ENCODE measurements around the gene NSUN7.

Gene NSUN7

GRCh38 chr4:40844261-40844660, 94.5 kb downstream of the NSUN7 start:
- DNase-seq (ENCODE audit: extremely low spot score) = no peak
- TF ChIP-seq, protein P1, sequence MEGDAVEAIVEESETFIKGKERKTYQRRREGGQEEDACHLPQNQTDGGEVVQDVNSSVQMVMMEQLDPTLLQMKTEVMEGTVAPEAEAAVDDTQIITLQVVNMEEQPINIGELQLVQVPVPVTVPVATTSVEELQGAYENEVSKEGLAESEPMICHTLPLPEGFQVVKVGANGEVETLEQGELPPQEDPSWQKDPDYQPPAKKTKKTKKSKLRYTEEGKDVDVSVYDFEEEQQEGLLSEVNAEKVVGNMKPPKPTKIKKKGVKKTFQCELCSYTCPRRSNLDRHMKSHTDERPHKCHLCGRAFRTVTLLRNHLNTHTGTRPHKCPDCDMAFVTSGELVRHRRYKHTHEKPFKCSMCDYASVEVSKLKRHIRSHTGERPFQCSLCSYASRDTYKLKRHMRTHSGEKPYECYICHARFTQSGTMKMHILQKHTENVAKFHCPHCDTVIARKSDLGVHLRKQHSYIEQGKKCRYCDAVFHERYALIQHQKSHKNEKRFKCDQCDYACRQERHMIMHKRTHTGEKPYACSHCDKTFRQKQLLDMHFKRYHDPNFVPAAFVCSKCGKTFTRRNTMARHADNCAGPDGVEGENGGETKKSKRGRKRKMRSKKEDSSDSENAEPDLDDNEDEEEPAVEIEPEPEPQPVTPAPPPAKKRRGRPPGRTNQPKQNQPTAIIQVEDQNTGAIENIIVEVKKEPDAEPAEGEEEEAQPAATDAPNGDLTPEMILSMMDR (IDR thresholded peaks at IDR 0.05; ENCODE audit: control extremely low read depth, extremely low read depth, low read depth, missing control alignments) = no peak
- CTCF ChIA-PET = interaction anchor here (1.1 to 7.4 kb wide), 12 partner anchors 11 to 109 kb away, joined by 3 to 128 read pairs (median 6); partner anchors contain the start of gene NSUN7
- POLR2A ChIA-PET = no interaction called here

DNA sequence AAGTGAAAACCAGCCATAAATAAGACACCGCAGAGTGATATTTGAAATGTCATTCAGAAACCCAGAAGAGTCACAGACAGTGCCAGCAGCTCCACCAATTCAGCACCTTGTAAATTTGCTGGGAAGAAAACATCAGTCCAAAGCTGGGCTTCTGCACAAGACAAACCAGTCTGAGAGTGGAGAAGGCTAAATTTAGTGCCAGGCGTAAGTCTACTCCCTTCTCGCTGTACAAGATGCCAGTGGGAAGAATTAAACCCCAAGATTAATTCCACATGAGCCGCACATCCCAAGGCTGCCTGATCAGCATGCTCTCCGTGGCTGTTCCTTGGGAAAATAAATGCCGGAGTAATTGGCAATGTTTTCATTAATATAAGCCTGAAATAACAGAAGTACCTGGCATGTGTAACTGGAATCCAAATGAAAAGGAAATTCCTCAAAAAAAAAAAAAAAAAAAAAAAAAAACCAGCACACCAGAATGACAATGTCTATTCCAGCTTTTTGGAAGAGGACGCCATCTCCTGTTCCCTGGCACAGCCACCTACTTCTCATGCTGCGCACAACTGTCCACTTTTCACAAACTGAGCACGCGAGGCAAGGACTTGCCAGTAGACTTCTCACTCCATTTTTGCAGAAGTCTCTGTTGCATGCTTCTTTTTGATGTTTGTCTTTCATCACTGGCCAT, 95.5 kb downstream of the NSUN7 start:
- TF ChIP-seq, protein P1 (IDR thresholded peaks at IDR 0.05; ENCODE audit: control extremely low read depth, extremely low read depth, low read depth, missing control alignments) = no peak
- DNase-seq (ENCODE audit: extremely low spot score) = no peak
- ChIA-PET CTCF (interaction anchor here (1.1 to 7.4 kb wide), 8 partner anchors 10 to 276 kb away, joined by 3 to 128 read pairs (median 6); no protein-coding TSS in a partner anchor), POLR2A (no interaction called here)

DNA sequence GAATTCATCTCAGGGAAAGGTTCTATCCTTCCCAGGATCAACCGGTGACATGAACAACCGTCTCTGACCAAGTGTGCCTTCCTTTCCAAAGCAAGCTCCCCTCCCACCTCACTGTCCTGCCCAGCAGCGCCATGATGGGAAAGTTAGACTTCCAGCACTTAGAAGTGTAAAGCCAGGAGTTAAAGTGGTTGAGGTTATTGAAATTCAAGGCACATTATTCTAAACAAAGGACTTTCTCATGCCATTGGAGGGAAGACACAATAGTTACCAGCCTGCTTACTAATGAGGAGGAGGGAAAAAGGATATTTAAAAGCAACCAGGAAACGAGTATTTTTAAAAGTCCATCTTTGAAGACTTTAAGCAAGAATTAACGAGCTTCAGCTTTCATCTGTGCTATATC, 96.8 kb downstream of the NSUN7 start:
- TF ChIP-seq, protein P1 (IDR thresholded peaks at IDR 0.05; ENCODE audit: control extremely low read depth, extremely low read depth, low read depth, missing control alignments) = no peak
- CTCF ChIA-PET = interaction anchor here (1.1 to 3.2 kb wide), 3 partner anchors 8 to 275 kb away, joined by 3 to 17 read pairs (median 4); no protein-coding TSS in a partner anchor
- no peak for DNase-seq (ENCODE audit: extremely low spot score)
- POLR2A ChIA-PET = no interaction called here

DNA sequence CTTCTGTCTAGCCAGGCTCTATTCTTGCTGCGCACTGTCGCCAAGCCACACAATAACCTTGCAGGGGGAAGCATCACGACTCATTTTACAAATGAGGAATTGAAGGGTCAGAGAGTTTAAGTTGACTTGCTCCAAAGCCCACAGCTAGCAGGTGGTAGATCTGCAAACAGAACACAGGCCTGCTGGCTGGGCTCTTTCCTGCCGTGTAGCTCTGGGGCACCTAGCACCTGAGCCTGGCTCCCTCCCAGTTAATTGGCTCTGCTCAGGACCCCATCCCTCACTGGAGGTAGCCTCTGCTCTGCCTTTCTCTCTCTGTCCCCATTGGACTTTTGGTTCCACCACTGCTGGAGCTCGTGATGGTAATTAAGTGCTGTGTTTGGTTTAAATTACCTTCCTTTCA, 98.5 kb downstream of the NSUN7 start:
- ChIA-PET POLR2A (no interaction called here), CTCF (interaction anchor here (3.8 kb wide), 1 partner anchor 8 kb away, joined by 13 read pairs; no protein-coding TSS in a partner anchor)
- TF ChIP-seq, protein P1 (IDR thresholded peaks at IDR 0.05; ENCODE audit: control extremely low read depth, extremely low read depth, low read depth, missing control alignments) = no peak
- no peak for DNase-seq (ENCODE audit: extremely low spot score)

DNA sequence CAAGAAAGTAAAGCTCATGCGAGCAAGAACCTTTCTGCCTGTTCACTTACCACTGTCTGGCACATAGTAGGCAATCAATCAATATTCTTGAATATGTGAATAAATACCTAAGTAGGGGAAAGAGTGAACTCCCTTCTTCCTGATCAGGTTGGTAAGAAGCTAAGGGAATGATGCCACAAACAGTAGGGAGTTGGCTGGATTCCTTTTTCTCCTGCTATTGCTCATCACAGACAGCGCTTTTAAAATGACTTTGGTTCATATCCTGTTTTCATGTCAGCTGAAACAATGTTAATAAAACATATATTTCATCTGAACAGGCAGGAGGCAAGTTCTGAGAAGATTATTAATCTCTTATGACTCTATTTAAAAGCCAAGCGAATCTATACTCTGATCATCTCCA, 99.2 kb downstream of the NSUN7 start:
- ChIA-PET POLR2A (no interaction called here), CTCF (interaction anchor here (1.1 to 3.8 kb wide), 3 partner anchors 8 to 532 kb away, joined by 3 to 13 read pairs (median 4); no protein-coding TSS in a partner anchor)
- no peak for DNase-seq (ENCODE audit: extremely low spot score)

DNA sequence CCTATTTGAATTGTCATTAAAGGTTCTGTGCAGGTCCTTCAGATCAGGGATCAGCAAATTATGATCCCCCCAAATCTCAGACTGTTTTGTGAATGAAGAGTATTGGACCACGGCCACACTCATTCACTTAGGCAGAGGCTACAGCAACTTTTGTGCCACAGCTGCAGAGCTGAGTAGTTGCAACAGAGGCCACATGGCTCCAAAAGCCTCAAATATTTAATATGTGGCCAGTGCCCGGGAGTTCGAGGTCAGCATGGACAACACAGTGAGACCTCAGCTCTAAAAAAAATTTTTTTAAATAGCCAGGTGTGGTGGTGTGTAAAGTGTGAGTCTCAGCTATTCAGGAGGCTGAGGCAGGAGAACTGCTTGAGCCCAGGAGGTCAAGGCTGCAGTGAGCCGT, 100.7 kb downstream of the NSUN7 start:
- ChIA-PET CTCF (interaction anchor here (3.8 kb wide), 1 partner anchor 10 kb away, joined by 13 read pairs; no protein-coding TSS in a partner anchor), POLR2A (no interaction called here)
- no peak for DNase-seq (ENCODE audit: extremely low spot score)
- TF ChIP-seq, protein P1 (IDR thresholded peaks at IDR 0.05; ENCODE audit: control extremely low read depth, extremely low read depth, low read depth, missing control alignments) = no peak

More for the DNA sequence above, 99.2 kb downstream of the NSUN7 start:
- TF ChIP-seq, protein P1 (IDR thresholded peaks at IDR 0.05; ENCODE audit: control extremely low read depth, extremely low read depth, low read depth, missing control alignments) = no peak
